Activated effector memory CD4-positive, alpha-beta T cell treated with anti-CD3 and anti-CD28 coated beads, Interleukin-2, amount 50 U/mL, for 16 hours (primary cell): ENCODE measurements around the gene GPC3.
"Not testable (repeated sequence)": the region's sequence is repeated elsewhere in the genome, so short reads cannot be mapped to it uniquely, and the experiment has no call there.

Experiments
- DNase-seq: peaks from one replicate; pipeline ENCODE4 v3.0.0-alpha.2; 2020

The GPC3 gene

DNA sequence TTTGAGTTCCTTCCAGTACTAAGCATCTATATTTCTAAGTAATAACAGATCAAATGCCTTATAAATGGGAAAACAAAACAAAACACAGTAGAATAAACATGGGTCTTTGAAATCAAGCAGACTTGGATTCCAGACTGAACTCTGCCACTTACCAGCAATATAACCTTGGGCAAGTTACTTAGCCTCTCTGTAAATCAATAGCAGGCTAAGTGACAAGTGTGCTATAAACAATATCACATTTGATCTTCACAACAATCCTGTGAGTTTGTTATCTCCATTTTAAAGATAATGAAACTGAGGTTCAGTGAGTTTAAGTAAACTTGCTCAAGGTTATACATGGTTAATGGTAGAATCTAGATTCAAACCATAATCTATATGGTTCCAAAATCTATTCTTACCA is 165.8 kb downstream of the GPC3 start:
- no peak for DNase-seq

DNA sequence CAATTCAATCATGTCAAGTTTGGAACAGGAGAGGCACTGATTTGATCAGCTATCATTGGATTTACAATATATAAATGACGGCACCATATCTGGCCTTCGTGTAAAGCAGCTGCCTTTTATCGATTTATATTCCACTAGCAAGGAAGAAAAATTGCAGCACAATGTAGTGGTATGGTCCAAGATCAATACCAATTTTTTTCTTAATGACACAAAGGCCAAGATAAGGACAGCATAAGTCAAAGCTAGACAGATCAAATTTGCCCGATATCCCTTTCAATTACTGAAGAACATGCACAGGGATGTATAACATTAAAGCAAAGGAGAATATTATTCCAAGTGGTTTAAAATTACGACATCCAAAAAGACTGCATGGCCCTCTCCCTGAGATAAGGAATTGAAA is 167.4 kb downstream of the GPC3 start:
- no peak for DNase-seq

GRCh38 chrX:133815496-133815895 is 169.9 kb downstream of the GPC3 start:
- DNase-seq: no peak

- DNase-seq: no peak
Observed at GRCh38 chrX:133813971-133814370, 171.4 kb downstream of the GPC3 start.

- no peak for DNase-seq
Observed at GRCh38 chrX:133812402-133812801, 173.0 kb downstream of the GPC3 start.

- DNase-seq: no peak
Observed at GRCh38 chrX:133810925-133811324, 174.5 kb downstream of the GPC3 start.

DNA sequence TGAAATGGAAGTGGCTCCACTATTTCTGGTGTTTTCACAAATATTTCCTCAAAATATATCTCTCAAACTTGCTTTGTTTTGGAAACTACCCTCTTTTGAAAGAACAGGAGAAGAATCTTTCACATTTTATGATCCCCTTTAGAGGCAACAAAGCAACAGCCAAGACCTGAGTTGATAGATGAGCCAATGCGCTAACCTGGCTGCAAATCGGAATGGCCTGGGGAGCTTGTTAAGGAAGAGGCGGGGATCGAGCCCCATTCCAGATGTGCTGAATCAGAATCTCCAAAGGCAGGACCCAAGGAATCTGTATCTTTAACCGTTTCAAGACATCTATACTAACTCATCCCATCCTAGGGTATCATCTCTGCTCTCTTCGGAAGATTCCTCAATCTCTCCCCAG is 181.3 kb downstream of the GPC3 start:
- no peak for DNase-seq

GRCh38 chrX:133796282-133796681 is 189.1 kb downstream of the GPC3 start:
- no peak for DNase-seq

DNA sequence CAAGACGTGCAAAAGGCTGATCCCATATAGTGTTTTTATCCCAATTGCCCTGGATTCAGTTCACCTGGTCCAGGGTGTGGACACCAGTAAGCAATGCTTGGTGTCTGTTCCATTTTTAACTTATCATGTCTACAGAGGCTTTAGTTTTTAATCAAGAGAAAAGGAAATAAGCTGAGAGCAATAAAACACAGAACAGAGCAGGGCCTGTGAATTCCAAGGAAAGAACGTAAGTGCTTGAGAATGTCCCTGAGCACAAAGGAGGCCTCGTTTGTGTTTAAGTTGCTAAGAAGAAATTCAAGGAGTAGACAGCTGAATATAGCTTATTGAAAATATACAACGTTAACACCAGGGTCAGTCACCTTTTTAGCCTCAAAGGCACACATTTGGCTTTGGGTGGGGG is 191.3 kb downstream of the GPC3 start:
- DNase-seq: no peak

GRCh38 chrX:133793626-133794025 is 191.8 kb downstream of the GPC3 start:
- no peak for DNase-seq

DNA sequence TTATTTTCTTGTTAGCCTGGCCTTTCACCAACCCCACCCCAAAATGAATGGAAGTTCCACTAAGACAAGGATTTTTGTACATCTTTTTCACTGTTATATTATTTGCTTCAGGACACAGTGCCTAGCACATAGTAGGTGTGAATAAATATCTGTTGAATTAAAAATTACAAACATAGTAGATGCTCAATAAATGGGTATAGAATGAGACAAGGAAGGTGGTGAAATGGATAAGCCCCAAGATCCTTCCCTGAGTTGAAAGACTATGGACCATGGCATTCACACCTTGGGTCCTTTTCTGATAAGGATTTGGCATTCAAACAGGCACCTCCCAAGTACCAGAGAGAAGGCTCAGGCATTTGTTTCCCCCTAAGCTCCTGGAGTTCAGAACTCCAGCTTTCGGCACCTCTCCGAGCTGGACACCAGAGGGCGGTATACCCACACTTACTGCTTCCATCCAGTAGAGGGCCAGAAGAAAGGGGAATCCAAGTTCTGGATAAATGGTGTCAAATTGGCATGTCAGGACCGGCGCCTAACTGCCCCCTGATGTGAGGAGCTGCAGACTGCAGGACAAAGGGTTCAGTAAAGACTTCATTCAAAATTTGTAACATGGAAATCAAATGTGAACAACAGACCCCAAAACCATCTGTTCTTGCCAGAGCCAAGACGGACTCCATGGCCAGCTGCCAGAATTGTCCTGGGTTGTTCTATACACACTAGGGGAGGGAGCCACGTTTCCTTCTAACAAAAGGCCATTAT is 193.0 kb downstream of the GPC3 start:
- DNase-seq: peak; percentile 79

DNA sequence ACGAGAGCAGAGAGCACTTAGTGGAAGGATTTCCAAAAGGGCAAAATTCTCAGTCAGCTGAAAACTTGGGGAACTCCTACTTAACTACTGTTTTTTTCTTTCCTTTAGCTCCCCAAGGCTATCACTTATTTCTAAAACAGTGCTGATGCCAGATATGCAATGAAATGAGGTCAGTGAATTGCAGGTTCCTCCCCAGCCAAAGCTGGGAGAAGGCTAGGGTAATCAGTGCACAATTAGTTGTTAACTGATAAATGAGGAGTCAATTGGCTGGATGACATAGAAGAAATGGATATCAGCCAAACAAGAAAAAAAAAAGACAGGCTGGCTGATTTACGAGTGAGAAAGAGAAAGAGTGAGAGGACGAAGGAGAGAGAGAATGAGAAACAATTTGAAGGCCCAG is 195.6 kb downstream of the GPC3 start:
- DNase-seq: no peak

DNA sequence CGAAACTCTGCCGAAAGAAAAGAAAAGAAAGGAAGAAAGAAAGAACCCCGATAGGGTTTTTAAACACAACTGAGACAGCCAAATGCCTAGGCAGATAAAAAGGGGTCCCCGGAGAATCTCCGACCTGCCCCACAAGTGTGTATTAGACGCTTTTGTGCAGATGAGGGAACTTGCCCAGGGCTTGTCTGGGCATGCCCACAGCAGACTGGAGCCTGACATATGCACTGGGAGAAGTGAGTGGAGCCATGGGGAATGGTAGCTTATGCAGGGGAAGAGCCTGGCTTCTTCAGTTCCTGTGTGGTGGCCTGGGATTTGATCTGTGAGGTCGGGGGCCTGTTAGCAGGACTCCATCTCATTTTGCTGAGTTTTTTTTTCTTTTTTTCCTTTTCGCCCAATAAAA is 199.0 kb downstream of the GPC3 start:
- DNase-seq: no peak

DNA sequence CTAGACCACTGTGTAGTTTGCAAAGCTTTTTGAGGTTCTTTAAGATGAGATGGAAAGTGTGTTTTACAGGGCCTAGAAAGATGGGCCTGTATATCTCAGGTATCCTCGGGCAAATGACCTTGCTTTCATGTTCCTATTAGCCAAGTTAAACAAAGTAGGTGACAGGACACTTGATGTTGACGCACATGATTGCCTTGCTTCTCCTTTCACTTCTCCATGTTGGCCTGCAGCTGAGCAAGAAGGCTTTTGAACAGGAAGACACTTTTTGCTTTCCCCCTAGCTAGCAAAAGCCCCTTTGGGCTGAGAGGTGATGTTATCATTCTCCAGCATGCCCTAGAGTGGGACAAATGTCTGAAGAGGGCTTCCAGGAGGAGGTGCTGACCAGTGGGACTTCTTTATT is 202.1 kb downstream of the GPC3 start:
- no peak for DNase-seq

DNA sequence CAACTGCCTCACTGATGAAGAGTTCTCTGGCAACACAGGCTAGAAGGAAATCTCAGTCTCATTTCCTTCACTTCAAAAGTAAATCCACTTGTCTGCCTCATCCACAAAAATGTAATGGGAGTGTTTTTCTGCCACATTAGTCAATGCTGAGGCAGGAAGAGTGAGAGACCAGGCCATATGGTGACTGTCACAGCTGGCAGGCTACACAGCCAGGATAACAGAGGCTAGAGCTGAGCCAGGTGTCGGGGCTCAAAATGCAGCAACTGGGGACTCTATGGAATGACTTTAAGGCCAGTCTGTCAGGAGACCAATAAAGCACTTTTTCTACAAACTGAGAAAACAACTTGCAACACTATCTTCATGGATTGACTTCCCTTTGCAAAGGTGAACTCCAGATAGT is 204.2 kb downstream of the GPC3 start:
- DNase-seq: no peak

DNA sequence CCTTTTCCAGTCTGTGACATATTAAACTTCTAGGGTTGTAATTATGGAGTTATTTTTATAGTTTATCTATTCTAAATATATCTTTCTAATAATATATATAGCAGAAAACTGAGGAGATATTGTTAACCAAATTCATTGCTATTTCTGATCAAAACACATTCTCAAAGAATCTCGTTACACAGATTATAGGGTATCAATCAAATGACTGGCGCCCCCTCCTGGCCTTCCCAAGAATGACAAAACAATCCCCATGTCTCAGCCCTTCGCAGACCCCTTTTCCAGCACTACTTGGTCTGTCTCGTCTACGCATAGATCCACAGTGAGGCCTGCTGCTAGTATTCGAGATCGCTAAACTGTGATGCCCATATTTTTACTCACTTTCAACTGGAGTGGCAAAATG is 209.3 kb downstream of the GPC3 start:
- peak; percentile 68 for DNase-seq

DNA sequence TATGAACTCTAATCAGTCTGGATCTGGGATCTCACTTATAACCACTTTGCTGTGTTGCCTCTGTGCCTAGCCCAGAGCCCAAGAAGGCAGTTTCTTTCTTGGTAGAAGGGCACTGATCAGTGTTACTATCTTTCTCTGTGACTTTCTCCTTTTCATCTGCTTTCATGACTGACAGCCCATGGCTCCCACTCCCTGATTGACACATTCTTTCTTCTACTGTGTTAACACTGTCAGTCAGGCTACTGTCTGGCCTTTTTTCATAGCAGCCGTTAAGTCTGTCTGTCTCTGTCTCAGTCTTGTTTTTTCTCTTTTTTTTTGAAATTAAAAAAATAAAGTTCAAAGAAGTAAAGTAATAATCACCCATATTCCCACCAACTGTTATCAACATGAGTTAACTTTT is 210.6 kb downstream of the GPC3 start:
- no peak for DNase-seq

- no peak for DNase-seq
Observed at GRCh38 chrX:133771086-133771646, 214.2 kb downstream of the GPC3 start.

DNA sequence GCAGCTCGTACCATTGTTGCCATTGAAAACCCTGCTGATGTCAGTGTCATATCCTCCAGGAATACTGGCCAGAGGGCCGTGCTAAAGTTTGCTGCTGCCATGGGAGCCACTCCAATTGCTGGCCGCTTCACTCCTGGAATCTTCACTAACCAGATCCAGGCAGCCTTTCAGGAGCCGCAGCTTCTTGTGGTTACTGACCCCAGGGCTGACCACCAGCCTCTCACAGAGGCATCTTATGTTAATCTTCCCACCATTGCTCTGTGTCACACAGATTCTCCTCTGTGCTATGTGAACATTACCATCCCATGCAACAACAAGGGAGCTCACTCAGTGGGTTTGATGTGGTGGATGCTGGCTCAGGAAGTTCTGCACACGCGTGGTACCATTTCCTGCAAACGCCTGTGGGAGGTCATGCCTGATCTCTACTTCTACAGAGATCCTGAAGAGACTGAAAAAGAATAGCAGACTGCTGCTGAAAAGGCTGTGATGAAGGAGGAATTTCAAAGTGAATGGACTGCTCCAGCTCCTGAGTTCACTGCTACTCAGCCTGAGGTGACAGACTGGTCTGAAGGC is 222.3 kb downstream of the GPC3 start:
- DNase-seq: not testable (repeated sequence)

DNA sequence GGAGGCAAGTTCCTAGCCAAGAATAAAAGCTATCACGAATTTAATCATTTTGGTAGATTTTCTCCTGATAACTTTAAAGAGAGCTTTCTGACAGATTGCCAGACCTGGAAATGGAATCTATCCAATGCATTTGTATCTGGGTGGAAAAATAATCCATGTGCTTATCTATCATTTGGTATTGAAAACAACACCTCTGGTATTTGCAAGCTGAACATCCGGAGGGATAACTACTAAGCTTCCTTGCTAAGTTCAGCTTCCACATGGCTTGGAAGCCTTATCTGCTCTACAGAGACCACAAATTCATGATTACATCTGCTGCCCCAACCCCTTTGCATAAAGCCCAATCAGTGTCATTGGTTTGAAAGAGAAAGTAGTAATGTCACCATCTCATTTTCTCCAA is 230.7 kb downstream of the GPC3 start:
- DNase-seq: no peak

DNA sequence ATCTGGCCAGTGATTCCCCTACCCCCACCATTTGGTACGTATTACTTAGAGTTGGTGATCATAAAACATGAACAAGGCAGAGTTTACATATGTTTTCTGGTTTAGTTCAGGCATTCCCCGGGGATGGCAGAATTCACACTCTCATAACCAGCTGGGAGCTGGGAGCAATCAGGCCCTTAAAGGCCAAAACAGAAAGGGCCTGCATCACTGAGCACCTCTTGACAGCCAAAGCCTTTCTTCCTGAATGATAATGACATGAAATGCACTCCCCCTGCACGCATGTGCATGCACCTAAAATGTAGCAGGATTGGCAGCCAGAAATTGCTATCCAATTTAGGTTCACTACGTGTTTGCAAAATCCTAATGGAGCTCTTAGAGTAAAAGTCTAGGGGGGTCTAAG is 235.4 kb downstream of the GPC3 start:
- no peak for DNase-seq

- no peak for DNase-seq
Observed at GRCh38 chrX:133749370-133749769, 236.0 kb downstream of the GPC3 start.

DNA sequence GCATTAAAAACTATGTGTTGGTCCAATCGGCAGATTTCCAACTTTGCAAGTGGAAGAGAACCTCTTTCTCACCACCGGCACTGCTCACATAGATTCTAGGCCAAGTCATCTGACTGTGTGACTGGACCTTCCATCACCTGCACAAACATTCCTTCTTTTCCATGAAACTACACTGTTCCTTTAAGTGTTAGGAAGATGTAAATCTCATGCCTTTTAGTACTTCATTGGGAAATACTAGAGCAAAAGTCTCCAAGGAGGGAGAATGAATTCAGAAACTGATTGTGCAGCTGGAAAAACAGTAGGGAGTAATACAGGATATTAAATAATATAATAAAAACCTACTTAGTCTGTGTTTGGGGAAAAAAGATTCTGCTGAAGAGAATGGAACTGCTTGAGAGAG is 238.2 kb downstream of the GPC3 start:
- DNase-seq: no peak

DNA sequence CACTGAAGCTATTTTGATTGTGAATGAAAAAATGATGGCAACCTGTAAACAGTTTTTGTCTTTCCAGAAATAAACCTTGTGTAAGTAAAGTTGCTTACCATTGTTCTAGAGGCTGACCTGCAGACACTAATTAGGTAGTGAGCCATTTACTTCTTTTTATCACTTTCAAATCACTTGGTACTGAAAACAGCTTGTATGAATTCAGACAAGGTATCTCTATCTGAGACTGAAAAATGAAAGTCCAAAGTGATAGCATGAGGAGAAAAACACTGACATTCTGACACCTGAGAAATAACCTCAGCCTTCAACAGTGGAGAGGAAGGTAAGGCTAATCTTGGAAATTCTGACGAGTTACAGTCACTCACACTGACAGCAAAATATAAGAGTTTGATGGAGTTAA is 238.8 kb downstream of the GPC3 start:
- no peak for DNase-seq

DNA sequence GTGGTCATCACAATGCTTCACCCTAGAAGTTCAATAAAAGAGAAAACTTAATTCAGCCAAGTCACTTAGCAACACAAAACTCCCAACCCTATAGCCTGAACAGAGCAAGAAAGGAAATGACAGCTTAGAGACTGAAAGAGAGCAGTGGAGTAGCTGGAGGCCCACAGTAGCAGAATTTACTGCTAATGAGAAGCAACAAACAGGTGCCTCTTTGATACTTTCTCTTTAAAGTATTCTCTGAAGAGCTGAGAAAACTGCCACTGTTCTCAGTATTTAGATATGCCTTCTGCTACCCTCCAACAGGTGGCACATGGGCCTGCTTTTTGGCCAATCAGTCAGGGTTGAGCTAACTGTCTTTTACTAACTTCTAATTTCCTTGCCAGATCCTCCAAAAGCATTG is 240.0 kb downstream of the GPC3 start:
- no peak for DNase-seq
